ENCODE results near the gene AGPS.

The AGPS gene

GRCh38 chr2:177397481-177398289 lies 5.1 kb downstream of the AGPS start:
- no peak for TF ChIP-seq CTCF (IDR thresholded peaks at IDR 0.05; ENCODE audit: control insufficient read depth, extremely low read depth, insufficient read depth)
- no peak overlapping the region for H3K4me3 ChIP-seq (ENCODE audit: low read depth, low read length)
- DNase-seq (ENCODE audit: low read depth), result no peak

GRCh38 chr2:177398290-177398683 lies 5.7 kb downstream of the AGPS start:
- no peak for DNase-seq (ENCODE audit: low read depth)
- no peak for TF ChIP-seq CTCF (IDR thresholded peaks at IDR 0.05; ENCODE audit: control insufficient read depth, extremely low read depth, insufficient read depth)
- no peak overlapping the region for H3K4me3 ChIP-seq (ENCODE audit: low read depth, low read length)

- TF ChIP-seq CTCF (IDR thresholded peaks at IDR 0.05; ENCODE audit: control insufficient read depth, extremely low read depth, insufficient read depth), result no peak
- no peak overlapping the region for H3K4me3 ChIP-seq (ENCODE audit: low read depth, low read length)
- DNase-seq (ENCODE audit: low read depth), result no peak
Measured at GRCh38 chr2:177398791-177399190, 6.2 kb downstream of the AGPS start.

GRCh38 chr2:177399376-177399775 lies 6.8 kb downstream of the AGPS start:
- DNase-seq (ENCODE audit: low read depth), result no peak
- no peak overlapping the region for H3K4me3 ChIP-seq (ENCODE audit: low read depth, low read length)
- TF ChIP-seq CTCF (IDR thresholded peaks at IDR 0.05; ENCODE audit: control insufficient read depth, extremely low read depth, insufficient read depth), result no peak

DNA sequence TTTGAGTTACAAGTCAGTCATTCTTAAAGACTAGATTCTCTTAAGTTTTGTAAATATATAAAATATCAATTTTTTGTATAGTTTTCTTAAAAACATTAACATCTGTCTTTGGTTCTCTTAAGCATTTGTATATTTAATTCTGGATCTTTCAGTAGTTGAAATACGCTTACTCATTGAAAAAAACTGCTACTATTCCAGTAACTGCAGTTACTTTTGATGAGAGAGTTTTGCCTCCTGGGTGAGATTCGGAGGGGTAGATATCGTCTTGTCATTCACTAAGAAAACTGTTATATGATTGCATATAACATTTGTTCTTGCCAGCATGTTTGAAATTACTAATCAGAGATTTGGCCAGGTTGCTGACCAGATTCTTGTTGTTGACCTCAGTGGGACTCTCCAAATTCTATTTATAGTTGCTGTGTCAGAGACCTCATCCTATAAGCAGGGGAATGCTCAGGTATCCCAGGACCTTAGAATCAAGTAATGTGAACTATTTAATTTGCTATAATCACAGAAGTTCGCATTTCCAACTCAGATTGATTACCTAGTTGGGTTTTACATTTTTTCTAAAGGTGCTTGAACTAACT lies 7.9 kb downstream of the AGPS start:
- no peak for TF ChIP-seq CTCF (IDR thresholded peaks at IDR 0.05; ENCODE audit: control insufficient read depth, extremely low read depth, insufficient read depth)
- DNase-seq (ENCODE audit: low read depth), result no peak
- H3K4me3 ChIP-seq (ENCODE audit: low read depth, low read length), result no peak overlapping the region

GRCh38 chr2:177402096-177402495 lies 9.5 kb downstream of the AGPS start:
- no peak for DNase-seq (ENCODE audit: low read depth)
- H3K4me3 ChIP-seq (ENCODE audit: low read depth, low read length), result no peak overlapping the region
- no peak for TF ChIP-seq CTCF (IDR thresholded peaks at IDR 0.05; ENCODE audit: control insufficient read depth, extremely low read depth, insufficient read depth)
